T-cell (primary cell): ENCODE data around the gene FAM193A. TPM values are rescaled to one million over a fixed set of nuclear protein-coding genes. Genes with fewer than 3 reads are reported as not detected.
"Not testable (repeated sequence)": the region's sequence is repeated elsewhere in the genome, so short reads cannot be mapped to it uniquely, and the experiment has no call there.

Experiments
- ATAC-seq, 4 experiments: fragments of 200-7000 bp in 3 of 4; fragments of 150-1000 bp in 1 of 4; cut with Tn5 transposase; replicated peaks in 1 of 4; 1 replicate in 3 of 4; 2 replicates in 1 of 4; pipeline ENCODE4 v1.10.0; 2021; ENCODE audit warnings: moderate library complexity in 3 of 4, mild to moderate bottlenecking in 2 of 4, moderate number of reproducible peaks in 1 of 4
- CTCF ChIA-PET, 2 donors: fragments of 300-600 bp; sonication (Branson Sonifier 250); formaldehyde crosslinking; loops; one replicate each; lab custom pipeline; 2022; ENCODE audit warnings: antibody characterized with exemption in 2 of 2; lab: Charles Lee
- POLR2A ChIA-PET, 2 donors: fragments of 300-600 bp; sonication (Branson Sonifier 250); formaldehyde crosslinking; loops; one replicate each; lab custom pipeline; 2022; ENCODE audit warnings: antibody characterized with exemption in 2 of 2; lab: Charles Lee
- DNase-seq, 35 experiments: peaks; one replicate each; pipeline versions ENCODE4 v3.0.0 to v3.0.0-alpha.2; 2013 to 2023
- H3K27ac ChIP-seq: one replicate; pipeline ENCODE4 v1.5.1; 2013; ENCODE audit warnings: low read length
- H3K27me3 ChIP-seq, 2 experiments: replicated peaks in 1 of 2; 1 replicate in 1 of 2; 2 replicates in 1 of 2; pipeline versions ENCODE4 v1.6.1 to v1.7.0; 2013; ENCODE audit warnings: low read length in 1 of 2, mixed read lengths in 1 of 2; ENCODE audit not compliant: control insufficient read depth in 2 of 2, insufficient read depth in 2 of 2; ENCODE audit errors: extremely low read depth in 1 of 2
- H3K36me3 ChIP-seq, 2 donors: 1 replicate in 1 of 2; 2 replicates in 1 of 2; pipeline versions ENCODE4 v1.6.1 to v1.7.0; 2013; ENCODE audit warnings: low read length in 1 of 2; ENCODE audit not compliant: control insufficient read depth in 2 of 2, insufficient read depth in 1 of 2; ENCODE audit errors: extremely low read depth in 1 of 2
- H3K4me1 ChIP-seq, 2 experiments: 1 replicate in 1 of 2; 2 replicates in 1 of 2; pipeline versions ENCODE4 v1.6.1 to v1.7.0; 2013; ENCODE audit warnings: low read length in 2 of 2, mixed read lengths in 1 of 2; ENCODE audit not compliant: insufficient read depth in 2 of 2, control insufficient read depth in 1 of 2; ENCODE audit errors: extremely low read depth in 1 of 2
- H3K4me3 ChIP-seq, 2 donors: 1 replicate in 1 of 2; 2 replicates in 1 of 2; pipeline versions ENCODE4 v1.5.1 to v1.7.0; 2013; ENCODE audit warnings: mild to moderate bottlenecking in 2 of 2, low read length in 1 of 2, moderate library complexity in 1 of 2; ENCODE audit not compliant: control insufficient read depth in 1 of 2; ENCODE audit errors: extremely low read depth in 1 of 2
- H3K9me3 ChIP-seq: 2 replicates; pipeline ENCODE4 v1.7.0; 2013
- H3K27ac Mint-ChIP-seq, 2 donors: one replicate each; pipeline ENCODE4 v1.8.0; 2020 to 2021; ENCODE audit warnings: mild to moderate bottlenecking in 2 of 2, mixed read lengths in 2 of 2
- H3K27me3 Mint-ChIP-seq, 2 donors: one replicate each; pipeline ENCODE4 v1.8.0; 2021 to 2022; ENCODE audit warnings: mixed read lengths in 2 of 2
- H3K36me3 Mint-ChIP-seq: one replicate; pipeline ENCODE4 v1.8.0; 2021; ENCODE audit warnings: mixed read lengths
- H3K4me1 Mint-ChIP-seq, 3 donors: one replicate each; pipeline ENCODE4 v1.8.0; 2020 to 2022; ENCODE audit warnings: mixed read lengths in 3 of 3, mild to moderate bottlenecking in 1 of 3
- H3K4me3 Mint-ChIP-seq, 3 donors: one replicate each; pipeline ENCODE4 v1.8.0; 2020 to 2022; ENCODE audit warnings: mild to moderate bottlenecking in 3 of 3, mixed read lengths in 3 of 3, moderate library complexity in 3 of 3
- H3K9me3 Mint-ChIP-seq, 3 donors: one replicate each; pipeline ENCODE4 v1.8.0; 2020 to 2022; ENCODE audit warnings: mixed read lengths in 3 of 3
- WGBS: methylation state at CpG from one replicate; pipeline ENCODE4 v1.1.5; 2013; ENCODE audit warnings: missing lambda C conversion rate; ENCODE audit not compliant: insufficient coverage; 5-methylcytosine and 5-hydroxymethylcytosine counted together
- total RNA-seq, 35 experiments: library from RNA in 6 of 35; stranded (reverse) in 6 of 35; fragments of 120-200 nt in 1 of 35; gene quantifications; one replicate each; pipeline versions ENCODE4 v1.2.1 to v1.2.4 and lab custom pipeline; 2013 to 2026

FAM193A gene
- total RNA-seq, 5 donors from 2014 or later (not counting 1 experiment from before 2014, with no cell fraction given), result 41.6 to 46.8 (median 45.2) TPM

DNA sequence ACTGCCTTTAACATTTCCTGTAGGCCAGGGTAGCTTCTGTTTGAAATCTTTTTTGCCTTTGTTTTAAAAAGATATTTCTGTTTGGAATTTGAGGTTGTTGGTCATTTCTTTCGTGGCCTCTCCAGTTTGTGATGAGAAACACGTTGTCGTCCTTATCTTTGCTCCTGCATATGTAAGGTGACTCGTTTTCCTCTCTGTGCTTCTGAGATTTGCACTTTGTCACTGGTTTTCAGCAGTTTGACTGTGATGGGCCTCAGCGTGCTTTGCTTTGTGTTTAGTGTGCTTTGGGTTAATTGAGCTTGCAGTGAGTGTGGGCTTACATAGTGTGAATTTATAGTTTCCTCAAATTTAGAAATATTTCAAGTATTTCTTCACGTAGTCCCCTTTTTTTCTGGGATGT is 81.5 kb downstream of the FAM193A start:
- POLR2A ChIA-PET, result interaction anchor here in 1 of 2 donors (0.6 kb wide), 1 partner anchor 82 kb away, joined by 25 read pairs; no protein-coding TSS in a partner anchor
- WGBS, result 93% methylated on average over 4 of the region's 6 CpGs
- Histone ChIP-seq H3K27ac (no peak overlapping the region), H3K27me3 (no peaks in the 10 kb centered on the region), H3K9me3 (no peaks in the 10 kb centered on the region), H3K4me3 (no peak overlapping the region), H3K36me3 (peaks cover 0 to 3% of the 10 kb centered on the region in 2 donors), H3K4me1 (peaks cover 0 to 6% of the 10 kb centered on the region in 2 experiments)
- ATAC-seq (no peak), DNase-seq (no peak)
- CTCF ChIA-PET, result no interaction called here
- Mint-ChIP-seq H3K27ac (no peak overlapping the region), H3K4me1 (peaks cover 51 to 60% (median 59%) of the 10 kb centered on the region in 3 donors), H3K4me3 (no peak overlapping the region), H3K27me3 (no peaks in the 10 kb centered on the region), H3K9me3 (no peaks in the 10 kb centered on the region), H3K36me3 (peaks cover 4% of the 10 kb centered on the region)

DNA sequence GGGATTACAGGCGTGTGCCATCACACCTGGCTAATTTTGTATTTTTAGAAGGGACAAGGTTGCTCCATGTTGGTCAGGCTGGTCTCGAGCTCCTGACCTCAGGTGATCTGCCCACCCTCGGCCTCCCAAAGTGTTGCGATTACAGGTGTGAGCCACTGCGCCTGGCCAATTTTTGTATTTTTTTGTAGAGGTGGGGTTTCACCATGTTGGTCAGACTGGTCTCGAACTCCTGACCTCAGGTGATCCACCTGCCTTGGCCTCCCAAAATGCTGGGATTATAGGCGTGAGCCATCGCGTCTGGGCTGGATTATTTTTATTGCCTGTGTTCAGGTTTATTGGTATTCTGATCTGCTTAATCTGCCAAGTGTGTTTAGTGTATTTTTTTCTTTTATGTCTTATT is 82.3 kb downstream of the FAM193A start:
- H3K4me1 Mint-ChIP-seq, result peaks cover 54 to 63% (median 58%) of the 10 kb centered on the region in 3 donors
- CTCF ChIA-PET, H3K27ac Mint-ChIP-seq, H3K4me1 ChIP-seq, H3K27me3 Mint-ChIP-seq, H3K4me3 ChIP-seq, H3K36me3 Mint-ChIP-seq, H3K27me3 ChIP-seq, DNase-seq, H3K27ac ChIP-seq, POLR2A ChIA-PET, H3K4me3 Mint-ChIP-seq, ATAC-seq, H3K9me3 Mint-ChIP-seq, H3K36me3 ChIP-seq, H3K9me3 ChIP-seq: not testable (repeated sequence)
- WGBS, result 100% methylated on average over 5 of the region's 9 CpGs

DNA sequence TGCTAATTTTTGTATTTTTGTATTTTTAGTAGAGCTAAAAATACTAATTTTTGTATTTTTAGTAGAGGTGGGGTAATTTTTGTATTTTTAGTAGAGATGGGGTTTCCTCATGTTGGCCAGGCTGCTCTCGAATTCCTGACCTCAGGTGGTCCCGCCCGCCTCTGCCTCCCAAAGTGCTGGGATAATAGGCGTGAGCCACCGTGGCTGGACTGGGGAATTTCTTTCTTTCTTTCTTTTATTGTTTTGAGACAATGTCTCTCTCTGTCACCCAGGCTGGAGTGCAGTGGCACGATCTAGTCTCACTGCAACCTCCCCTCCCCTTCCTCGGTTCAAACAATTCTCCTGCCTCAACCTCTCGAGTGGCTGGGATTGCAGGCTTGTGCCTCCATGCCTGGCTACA is 83.0 kb downstream of the FAM193A start:
- ChIA-PET CTCF (no interaction called here), POLR2A (no interaction called here)
- Mint-ChIP-seq H3K36me3 (peaks cover 4% of the 10 kb centered on the region), H3K4me3 (peak overlapping the region in 1 of 3 donors; percentile 8), H3K4me1 (peaks cover 49 to 60% (median 51%) of the 10 kb centered on the region in 3 donors), H3K9me3 (no peaks in the 10 kb centered on the region), H3K27ac (no peak overlapping the region), H3K27me3 (no peaks in the 10 kb centered on the region)
- H3K36me3 ChIP-seq, result peaks cover 0 to 3% of the 10 kb centered on the region in 2 donors
- no peak for DNase-seq
- ATAC-seq, result no peak
- H3K9me3 ChIP-seq, result no peaks in the 10 kb centered on the region
- H3K4me3 ChIP-seq, result no peak overlapping the region
- H3K27ac ChIP-seq, result no peak overlapping the region
- WGBS, result 100% methylated on average over 3 of the region's 8 CpGs
- H3K4me1 ChIP-seq, result peaks cover 0 to 6% of the 10 kb centered on the region in 2 experiments
- no peaks in the 10 kb centered on the region for H3K27me3 ChIP-seq

DNA sequence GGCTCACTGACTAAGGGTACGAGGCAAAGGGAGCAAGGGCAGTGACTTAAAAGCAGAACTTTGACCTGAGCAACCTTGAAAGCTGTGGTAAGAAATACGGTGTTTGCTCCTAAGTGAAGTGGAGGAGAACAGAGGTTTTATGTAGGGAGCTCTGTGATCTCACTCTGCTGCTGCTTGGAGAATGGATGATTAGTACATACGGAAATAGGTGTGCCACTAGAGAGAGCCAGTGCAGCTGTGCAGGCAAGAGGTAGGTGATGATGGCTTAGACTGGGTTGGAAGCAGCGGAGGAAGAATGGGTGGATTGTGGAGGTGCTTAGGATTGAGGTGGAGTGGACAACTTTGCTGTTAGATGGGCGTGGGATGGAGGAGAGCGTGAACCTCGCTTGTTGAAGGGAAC is 85.0 kb downstream of the FAM193A start:
- no peak for DNase-seq
- peak overlapping the region in 1 of 2 donors; percentile 34 for H3K27ac Mint-ChIP-seq
- Histone ChIP-seq H3K27ac (no peak overlapping the region), H3K4me3 (no peak overlapping the region), H3K9me3 (no peaks in the 10 kb centered on the region), H3K27me3 (no peaks in the 10 kb centered on the region), H3K36me3 (peaks cover 3 to 15% of the 10 kb centered on the region in 2 donors), H3K4me1 (peaks cover 0 to 6% of the 10 kb centered on the region in 2 experiments)
- ATAC-seq, result no peak
- H3K4me3 Mint-ChIP-seq, result no peak overlapping the region
- CTCF ChIA-PET, result interaction anchor here (0.7 kb wide), 2 partner anchors 85 to 264 kb away, joined by 3 to 7 read pairs; no protein-coding TSS in a partner anchor
- WGBS, result 86% methylated on average over 4 of the region's 7 CpGs
- H3K27me3 Mint-ChIP-seq, result no peaks in the 10 kb centered on the region
- H3K4me1 Mint-ChIP-seq, result peaks cover 36 to 45% (median 39%) of the 10 kb centered on the region in 3 donors
- POLR2A ChIA-PET, result no interaction called here
- H3K9me3 Mint-ChIP-seq, result no peaks in the 10 kb centered on the region
- H3K36me3 Mint-ChIP-seq, result peaks cover 5% of the 10 kb centered on the region

DNA sequence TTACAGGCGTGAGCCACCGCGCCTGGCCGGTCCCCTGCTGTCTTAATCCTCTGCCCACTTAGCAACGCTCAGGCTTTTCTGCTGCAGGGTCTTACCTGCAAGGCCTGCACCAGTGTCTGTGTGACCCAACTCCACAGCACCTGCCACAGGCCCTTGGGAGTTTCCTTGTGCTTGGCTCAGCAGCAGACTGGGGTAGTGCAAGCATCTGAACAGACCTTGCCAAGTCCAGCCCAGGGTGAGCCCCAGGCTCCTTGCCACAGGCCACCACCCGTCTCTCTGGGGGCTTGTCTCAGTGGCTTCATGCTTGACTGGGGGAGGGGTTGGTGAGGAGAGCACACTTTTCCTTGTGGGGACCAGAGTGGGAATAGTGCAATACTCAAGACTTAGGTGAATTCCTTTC is 87.0 kb downstream of the FAM193A start:
- Histone ChIP-seq H3K4me3 (no peak overlapping the region), H3K27ac (no peak overlapping the region), H3K27me3 (no peaks in the 10 kb centered on the region), H3K36me3 (peaks cover 11 to 31% of the 10 kb centered on the region in 2 donors), H3K4me1 (peaks cover 0 to 6% of the 10 kb centered on the region in 2 experiments), H3K9me3 (no peaks in the 10 kb centered on the region)
- 87% methylated on average over 6 of the region's 6 CpGs for WGBS
- ChIA-PET CTCF (no interaction called here), POLR2A (no interaction called here)
- no peak for DNase-seq
- H3K4me1 Mint-ChIP-seq, result peaks cover 29 to 36% (median 30%) of the 10 kb centered on the region in 3 donors
- H3K9me3 Mint-ChIP-seq, result no peaks in the 10 kb centered on the region
- H3K36me3 Mint-ChIP-seq, result peaks cover 15% of the 10 kb centered on the region
- no peaks in the 10 kb centered on the region for H3K27me3 Mint-ChIP-seq
- no peak overlapping the region for H3K4me3 Mint-ChIP-seq
- H3K27ac Mint-ChIP-seq, result no peak overlapping the region
- no peak for ATAC-seq

DNA sequence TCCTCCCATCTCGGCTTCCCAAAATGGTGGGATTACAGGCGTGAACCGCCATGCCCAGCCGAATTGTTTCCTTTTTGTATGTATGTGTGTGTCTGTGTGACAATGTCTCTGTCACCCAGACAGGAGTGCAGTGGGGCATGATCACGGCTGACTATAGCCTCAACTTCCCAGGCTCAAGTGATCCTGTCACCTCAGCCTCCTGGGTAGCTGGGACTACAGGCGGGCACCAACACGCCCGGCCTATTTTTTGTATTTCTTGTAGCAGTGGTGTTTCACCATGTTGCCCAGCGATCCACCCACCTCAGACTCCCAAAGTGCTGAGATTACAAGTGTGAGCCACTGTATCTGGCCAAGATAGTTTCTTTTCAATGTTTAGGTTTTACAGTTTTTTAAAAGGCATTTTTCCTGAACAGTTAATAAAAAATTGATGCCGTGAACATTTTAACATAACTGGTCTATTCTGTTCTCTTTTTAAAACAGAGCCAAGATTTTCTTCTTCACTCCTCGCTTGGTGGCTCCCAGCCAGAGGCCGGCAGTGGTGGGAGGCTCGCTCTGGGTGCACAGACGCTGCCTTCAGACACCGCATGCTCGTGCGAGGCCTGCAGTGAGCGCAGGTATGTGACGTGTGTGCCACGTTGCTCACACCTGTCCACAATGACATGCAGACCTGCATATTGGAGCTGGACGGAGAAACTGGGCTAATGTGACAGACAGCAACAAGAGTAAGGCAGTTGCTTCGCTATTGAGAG is 88.5 kb downstream of the FAM193A start:
- ChIA-PET POLR2A (no interaction called here), CTCF (no interaction called here)
- H3K27ac ChIP-seq, result no peak overlapping the region
- Mint-ChIP-seq H3K9me3 (no peaks in the 10 kb centered on the region), H3K4me3 (no peak overlapping the region), H3K4me1 (peaks cover 18 to 28% (median 20%) of the 10 kb centered on the region in 3 donors), H3K27me3 (no peaks in the 10 kb centered on the region), H3K36me3 (peaks cover 23% of the 10 kb centered on the region), H3K27ac (no peak overlapping the region)
- H3K4me1 ChIP-seq, result peaks cover 0 to 3% of the 10 kb centered on the region in 2 experiments
- DNase-seq (no peak), ATAC-seq (no peak)
- H3K4me3 ChIP-seq, result no peak overlapping the region
- H3K27me3 ChIP-seq, result no peaks in the 10 kb centered on the region
- WGBS, result 92% methylated on average over 14 of the region's 22 CpGs
- peaks cover 11 to 33% of the 10 kb centered on the region in 2 donors for H3K36me3 ChIP-seq
- H3K9me3 ChIP-seq, result no peaks in the 10 kb centered on the region
